IPS-11a (cell line): ENCODE data around the gene U2SURP.
"Not testable (repeated sequence)": the region's sequence is repeated elsewhere in the genome, so short reads cannot be mapped to it uniquely, and the experiment has no call there.

Experiments
- H3K4me3 ChIP-seq: one replicate; pipeline ENCODE4 v1.5.1; 2013; ENCODE audit warnings: low read depth, low read length, control low read depth

Gene U2SURP

DNA sequence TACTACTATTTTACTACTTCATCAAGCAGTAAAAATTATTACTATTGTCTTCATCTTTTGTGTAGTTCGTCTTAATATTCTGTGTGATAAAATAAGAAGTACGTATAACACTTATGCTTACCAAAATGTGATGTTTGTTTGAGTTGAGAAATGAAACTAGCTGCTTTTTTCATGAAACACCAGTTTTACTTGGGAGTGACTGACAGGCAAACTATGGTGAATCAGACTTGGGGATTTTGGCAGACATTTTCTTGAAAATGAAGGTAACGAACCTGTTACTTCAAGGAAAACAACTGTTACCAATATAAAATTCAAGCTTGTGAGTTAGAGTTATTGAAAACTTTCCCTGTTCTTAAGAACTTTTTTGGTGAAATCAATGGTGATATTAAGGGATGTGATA lies 10.3 kb downstream of the U2SURP start:
- H3K4me3 ChIP-seq, result no peak overlapping the region

DNA sequence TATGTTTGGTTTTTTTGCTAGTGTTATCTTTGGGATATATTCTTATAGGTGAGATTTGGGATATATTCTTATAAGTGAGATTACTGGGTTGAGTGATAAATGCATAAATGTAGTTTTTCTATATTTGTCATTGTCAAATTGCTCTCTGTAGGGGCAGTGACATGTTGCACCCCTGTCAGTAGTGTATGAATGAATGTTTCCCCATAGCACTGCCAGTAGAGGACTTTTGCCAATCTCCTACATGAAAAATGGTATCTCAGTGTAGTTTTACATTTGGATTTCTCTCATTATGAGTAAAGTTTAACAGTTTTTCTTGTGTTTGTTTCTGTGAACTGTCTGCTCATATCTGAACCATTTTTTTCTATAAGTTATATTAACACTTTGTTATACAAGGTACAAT lies 13.6 kb downstream of the U2SURP start:
- H3K4me3 ChIP-seq, result no peak overlapping the region

DNA sequence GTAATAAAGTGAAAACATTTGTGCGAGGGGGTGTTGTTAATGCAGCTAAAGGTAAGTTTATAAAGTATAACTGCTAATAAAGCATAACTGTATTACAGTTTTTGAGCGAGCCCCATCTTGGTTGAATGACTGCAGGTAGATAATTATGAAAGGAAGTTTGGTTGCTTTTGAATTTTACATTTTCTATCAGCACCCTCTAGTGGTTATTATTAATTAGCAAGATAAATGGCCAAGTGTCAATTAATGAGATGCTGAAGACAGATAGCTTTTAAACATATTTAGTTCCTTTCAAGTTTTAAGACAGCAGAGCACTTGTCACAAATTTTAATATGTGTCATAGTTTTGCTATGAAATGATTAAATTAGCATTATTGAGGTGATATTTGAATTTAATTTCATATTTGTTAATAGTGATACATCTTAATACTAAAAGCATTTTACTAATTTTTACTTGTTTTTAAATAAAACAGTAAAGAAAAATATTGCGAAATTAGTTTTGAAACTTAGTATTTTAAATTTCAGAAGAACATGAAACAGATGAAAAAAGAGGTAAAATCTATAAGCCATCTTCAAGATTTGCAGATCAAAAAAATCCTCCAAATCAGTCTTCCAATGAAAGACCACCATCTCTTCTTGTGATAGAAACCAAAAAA lies 15.1 kb downstream of the U2SURP start:
- no peak overlapping the region for H3K4me3 ChIP-seq

DNA sequence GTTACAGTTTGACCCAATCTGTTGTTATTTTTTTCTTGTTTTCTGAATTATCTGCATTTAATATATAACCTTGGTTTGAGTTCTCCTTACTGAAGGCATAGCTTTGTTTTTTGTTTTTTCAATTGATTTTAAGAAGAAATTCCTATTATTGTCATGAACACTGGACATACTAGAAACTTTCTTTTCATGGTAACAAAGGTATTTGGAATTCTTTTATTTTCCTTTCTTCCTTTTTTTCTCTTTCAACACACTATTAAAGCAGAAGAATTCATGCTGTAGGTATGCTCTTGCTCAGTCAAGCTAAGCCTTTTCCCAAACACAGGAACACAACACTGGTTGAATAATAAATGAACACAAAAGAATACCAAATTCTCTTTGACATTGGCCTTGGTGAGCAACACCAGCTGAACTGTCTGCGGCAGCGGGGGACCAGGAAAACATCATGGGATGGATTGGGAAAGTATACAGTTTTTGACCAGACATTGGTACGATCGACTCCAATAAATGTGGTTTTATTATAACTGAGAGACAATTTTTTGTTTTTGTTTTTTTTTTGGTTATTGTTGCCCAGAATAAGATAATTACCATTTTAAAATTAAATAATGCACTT lies 23.1 kb downstream of the U2SURP start:
- H3K4me3 ChIP-seq, result no peak overlapping the region

DNA sequence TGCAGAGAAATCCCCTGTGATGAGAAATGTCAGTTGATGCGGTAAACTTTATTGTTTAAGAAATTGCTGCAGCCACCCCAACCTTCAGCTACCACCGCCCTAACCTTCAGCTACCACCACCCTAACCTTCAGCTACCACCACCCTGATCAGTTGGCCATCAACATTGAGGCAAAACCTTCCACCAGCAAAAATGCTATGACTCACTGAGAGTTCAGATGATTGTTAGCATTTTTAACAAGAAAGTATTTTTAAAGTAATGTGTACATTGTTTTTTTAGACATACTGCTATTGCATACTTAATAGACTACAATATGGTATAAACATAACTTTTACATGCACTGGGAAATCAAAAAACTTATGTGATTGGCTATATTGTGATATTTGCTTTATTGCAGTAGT lies 30.0 kb downstream of the U2SURP start:
- no peak overlapping the region for H3K4me3 ChIP-seq

DNA sequence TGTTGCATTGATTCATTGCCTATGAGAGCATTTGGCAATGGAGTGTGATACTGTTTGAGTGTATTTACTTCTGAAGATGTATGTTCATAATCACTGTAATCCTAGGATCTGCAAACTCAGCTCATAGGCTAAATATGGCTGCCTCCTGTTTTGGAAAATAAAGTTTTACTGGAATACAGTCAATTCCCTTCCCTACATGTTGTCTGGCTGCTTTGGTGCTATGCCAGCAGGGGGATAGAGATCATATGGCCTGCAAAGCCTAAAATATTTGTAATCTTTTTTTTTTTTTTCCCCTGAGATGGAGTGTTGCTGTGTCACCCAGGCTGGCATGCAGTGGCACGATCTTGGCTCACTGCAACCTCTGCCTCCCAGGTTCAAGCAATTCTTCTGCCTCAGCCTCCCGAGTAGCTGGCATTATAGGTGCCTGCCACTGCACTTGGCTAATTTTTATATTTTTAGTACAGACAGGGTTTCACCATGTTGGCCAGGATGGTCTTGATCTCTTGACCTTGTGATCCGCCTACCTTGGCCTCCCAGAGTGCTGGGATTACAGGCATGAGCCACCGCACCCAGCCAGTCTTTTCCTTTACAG lies 30.5 kb downstream of the U2SURP start:
- H3K4me3 ChIP-seq, result not testable (repeated sequence)

DNA sequence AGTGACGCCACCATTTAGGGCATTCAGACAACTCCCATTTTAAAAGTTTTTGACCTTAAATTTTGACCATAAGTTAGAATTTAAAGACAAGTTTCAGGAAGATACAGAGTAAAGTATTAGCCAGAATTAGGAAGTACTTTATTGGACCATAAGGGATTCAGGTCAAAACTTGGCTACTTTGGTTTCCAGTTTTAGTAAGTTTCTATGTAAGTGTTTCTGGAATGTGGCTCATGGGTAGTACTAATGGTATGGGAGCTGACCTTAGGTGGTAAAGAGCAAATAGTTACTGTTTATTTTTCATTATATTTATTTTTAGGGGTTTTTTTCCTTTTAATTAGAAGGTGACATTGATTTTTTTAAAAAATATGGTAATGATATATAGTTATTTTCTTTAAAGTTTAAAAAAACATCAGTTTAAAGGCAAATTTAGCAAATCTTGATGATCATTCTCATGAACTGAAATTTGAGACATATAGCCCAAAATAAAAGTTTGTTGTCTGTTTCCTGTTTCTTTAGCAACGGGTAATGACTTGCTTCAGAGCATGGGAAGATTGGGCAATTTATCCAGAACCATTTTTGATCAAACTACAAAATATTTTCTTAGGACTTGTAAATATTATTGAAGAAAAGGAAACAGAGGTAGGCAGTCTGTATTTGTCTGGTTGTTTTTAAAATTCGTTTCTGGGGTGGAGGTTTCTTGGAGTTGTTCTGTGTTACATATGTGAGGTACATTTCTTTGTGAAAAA lies 34.3 kb downstream of the U2SURP start:
- H3K4me3 ChIP-seq, result no peak overlapping the region

DNA sequence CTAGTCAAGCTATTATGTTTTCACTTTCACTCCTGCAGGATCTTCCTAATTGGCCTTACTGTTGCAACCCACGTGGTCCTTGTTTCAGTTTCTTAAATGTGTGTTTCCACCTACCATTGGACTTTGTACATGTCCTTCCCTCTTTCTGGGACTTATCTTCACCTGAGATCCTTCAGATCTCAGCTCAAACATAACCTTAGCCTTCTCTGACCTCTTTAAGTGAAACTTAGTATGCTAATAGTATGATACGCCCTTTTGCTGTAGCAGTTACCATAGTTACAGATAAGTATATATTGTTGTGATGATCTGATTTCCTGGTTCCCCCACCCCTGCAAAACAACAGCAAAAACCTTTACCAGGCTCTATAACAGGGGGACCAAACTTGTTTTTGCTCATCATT lies 35.2 kb downstream of the U2SURP start:
- H3K4me3 ChIP-seq, result no peak overlapping the region

DNA sequence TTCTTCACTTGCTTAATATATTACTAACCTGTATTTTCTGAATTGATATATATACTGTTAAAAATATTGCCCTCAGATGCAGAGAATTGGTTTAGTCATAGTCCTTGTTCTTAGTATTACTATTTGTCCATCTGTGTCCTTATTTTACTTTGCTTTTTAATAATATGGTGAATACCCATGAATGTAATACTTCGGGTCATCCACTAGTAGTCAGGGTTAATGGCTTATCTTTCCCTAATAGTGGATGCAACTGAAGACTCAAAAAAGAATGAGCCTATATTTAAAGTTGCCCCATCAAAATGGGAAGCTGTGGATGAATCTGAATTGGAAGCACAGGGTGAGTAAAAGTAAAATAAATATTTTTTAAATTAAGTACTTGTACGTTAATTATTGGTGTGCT lies 36.5 kb downstream of the U2SURP start:
- H3K4me3 ChIP-seq, result no peak overlapping the region

DNA sequence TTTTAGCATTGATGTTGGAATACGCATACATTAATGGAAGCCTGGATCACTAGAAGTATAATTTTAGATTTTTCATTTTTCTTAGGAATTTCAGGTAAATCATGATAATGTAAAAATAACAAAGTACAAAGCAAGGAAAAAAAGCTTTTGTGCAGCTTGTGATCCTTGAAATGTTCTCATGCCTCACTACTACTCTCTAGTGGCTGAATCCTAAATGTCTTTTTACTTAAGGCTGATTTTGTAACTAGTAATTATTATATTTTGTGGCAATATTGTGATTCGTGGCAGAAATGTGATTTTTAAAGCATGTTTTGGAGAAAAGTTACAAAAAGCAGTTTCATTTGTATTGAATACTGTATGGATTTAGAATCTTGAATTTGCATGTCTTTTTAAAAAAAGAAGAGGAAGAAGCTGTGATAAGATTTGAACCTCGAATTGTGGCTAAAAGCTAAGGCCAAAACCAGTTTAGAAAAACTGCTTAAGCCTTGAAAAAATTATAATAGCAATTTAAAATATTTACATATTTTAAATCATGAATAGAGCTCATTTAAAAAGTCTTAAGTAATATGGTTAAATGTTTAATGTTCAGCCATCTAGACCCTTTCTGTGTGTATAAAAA lies 39.0 kb downstream of the U2SURP start:
- H3K4me3 ChIP-seq, result no peak overlapping the region

DNA sequence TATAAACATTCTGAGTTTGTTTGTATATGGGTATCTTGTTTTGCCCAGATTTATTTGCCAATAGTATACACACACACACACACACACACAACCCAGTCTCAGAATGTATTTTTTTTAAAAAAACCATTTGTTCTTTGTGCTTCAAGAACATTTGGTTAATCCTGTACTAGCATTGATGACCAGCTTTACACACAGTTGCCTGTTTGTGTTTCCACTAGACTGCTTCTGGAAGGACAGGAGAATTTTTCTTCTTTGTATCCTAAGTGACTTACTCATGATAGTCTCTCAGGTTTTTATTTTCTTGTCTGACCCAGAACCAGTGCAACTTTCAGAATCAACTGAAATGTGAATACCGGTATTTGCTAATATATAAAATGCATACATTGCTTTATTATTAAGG lies 40.5 kb downstream of the U2SURP start:
- H3K4me3 ChIP-seq, result no peak overlapping the region

DNA sequence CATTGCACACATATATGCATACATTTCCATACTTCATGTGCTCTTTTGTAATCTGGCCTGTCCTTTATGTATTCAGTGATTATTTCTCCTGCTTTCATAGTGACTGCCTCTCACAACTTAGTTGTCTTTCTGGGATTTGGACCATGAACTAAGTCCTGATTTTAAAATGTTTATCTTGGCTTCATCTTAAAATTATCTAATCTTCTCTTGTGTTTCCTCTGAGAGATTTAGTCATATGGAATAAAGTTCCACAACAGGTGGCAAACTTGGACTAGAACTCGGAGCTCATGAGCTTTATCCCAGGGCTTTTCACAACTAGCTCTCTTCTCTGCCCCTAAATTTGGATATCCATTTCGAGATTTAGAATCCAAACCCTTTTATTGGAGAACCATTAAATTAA lies 44.3 kb downstream of the U2SURP start:
- no peak overlapping the region for H3K4me3 ChIP-seq

DNA sequence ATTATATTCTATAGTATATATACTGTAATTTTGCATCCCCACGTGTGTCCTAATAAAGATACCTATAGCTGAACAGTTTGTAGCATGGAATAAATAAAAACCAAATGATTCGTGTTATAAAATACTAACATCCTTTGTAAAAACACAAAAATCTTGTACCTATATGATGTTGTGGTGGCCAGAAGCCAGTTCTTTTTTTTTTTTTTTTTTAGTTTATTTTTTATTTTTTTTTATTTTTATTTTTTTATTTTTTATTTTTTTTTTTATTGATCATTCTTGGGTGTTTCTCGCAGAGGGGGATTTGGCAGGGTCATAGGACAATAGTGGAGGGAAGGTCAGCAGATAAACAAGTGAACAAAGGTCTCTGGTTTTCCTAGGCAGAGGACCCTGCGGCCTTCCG lies 44.7 kb downstream of the U2SURP start:
- H3K4me3 ChIP-seq, result not testable (repeated sequence)

DNA sequence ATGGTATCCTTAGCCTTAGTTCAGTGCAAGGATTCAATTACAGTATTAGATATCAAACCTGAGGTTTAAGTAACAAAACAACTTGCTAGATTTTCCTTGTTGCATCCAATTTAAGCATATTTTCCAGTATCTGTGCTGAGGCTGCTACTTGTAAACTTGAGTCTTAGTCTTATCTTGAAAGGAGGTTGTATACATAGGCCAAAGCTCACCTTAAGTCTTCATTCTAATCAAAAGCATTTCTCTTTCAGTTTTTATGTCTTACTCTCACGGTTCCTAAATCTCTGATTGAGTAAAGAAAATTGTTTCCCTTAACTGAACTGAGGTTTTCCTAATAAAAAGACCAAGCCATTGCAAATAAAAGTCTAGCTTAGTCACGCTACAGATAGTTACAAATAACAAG lies 52.6 kb downstream of the U2SURP start:
- H3K4me3 ChIP-seq, result no peak overlapping the region

DNA sequence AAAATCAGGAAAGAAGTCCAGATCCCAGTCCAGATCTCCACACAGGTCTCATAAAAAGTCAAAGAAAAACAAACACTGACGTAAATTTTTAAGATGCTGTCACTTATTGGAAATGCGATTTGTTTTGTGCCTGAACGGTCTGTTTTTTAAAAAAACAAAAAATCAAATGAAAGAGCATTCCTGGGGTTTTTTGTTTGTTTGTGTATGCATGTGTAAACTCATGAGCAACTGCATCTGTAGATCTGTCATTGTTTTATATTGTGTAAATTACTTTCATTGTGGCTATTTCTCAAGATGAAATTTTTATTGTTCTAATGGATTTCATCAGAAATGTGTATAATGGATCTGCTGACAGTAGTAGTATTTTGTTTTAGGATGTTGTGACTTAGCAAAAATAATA lies 55.0 kb downstream of the U2SURP start:
- no peak overlapping the region for H3K4me3 ChIP-seq

DNA sequence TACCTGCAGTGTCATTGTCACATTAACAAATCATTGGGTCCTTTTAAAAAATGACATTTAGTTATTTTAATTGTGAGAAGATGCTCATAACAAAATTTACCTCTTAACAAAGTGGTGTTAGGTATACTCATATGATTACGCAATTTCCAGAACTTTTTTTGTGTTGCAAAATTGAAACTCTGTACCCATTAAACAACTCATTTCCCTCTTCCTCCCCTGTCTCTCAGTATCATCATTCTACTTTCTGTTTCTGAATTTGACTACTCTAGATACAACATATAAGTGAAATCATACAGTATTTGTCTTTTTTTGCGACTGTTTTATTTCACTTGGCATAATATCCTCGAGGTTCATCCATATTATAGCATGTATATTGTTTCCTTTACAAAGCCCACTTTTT lies 59.5 kb downstream of the U2SURP start:
- no peak overlapping the region for H3K4me3 ChIP-seq

DNA sequence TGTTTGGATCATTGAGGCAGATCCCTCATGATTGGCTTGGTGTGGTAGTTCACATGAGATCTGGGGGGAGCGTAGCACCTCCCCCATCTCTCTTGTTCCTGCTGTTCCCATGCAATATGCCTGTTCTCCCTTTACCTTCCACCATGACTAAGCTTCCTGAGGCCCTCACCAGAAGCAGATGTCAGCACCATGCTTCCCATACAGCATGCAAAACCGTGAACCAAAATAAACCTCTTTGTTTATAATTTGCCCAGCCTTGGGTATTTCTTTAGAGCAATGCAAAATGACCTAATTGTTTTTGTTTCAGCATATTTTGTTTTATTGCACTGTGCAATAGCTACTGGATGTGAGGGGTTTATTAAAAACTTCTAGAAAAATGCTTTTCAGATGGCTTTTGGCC lies 61.6 kb downstream of the U2SURP start:
- H3K4me3 ChIP-seq, result no peak overlapping the region

DNA sequence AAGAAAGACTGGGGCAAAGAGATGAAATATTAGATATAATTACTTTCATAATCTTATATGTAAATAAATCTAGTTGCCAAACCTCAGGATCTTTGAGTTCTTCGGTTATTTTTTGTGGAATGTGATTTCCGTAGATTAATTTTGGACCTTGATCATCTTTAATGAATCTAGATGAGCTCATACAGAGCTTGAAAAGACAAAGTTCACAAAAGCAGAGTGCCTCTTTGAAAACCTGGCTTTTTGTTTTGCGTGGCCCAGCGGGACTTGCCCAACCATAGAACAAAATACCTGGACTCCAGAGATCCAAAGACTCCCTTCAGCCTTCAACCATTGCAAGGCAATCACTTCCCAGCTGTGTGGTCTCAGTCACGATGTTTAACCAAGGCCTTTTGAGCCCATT lies 63.4 kb downstream of the U2SURP start:
- no peak overlapping the region for H3K4me3 ChIP-seq

DNA sequence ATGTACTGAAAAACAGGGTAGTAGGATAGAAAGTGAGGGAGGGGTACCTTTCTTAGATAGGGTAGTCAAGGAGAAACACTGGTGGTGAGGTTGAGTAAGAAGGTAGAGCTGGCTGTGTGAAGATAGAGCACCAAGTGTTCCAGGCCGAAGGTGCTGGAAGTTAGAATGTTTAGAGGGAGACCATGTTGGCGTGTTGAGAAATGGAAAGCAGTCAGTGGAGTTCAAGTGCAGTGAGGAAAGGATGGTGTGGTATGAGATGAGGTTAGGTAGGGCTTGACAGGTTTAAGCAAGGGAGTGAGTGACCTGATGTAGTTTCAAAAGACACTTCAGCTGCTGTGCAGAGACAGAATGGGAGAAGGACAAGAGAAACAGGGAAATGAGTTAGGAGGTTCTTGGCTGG lies 64.0 kb downstream of the U2SURP start:
- no peak overlapping the region for H3K4me3 ChIP-seq

DNA sequence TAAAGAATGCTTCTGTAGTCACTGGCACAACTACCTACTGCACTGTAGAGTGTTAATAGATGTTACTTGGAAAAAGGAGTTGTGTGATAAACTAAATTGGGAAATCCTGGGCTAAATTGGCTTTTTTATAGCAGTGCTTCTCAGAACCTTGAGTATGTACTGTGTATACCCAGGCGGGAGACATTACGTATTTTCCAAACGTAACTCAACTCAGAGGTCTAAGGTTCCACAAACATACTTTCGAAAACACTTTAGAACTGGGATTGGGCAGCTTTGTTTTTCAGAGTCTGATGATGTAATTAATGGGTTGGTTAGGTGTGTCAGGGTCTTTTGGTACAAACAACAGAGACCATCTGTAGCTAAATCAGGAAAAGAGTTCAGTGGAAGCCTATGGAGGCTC lies 64.7 kb downstream of the U2SURP start:
- no peak overlapping the region for H3K4me3 ChIP-seq

DNA sequence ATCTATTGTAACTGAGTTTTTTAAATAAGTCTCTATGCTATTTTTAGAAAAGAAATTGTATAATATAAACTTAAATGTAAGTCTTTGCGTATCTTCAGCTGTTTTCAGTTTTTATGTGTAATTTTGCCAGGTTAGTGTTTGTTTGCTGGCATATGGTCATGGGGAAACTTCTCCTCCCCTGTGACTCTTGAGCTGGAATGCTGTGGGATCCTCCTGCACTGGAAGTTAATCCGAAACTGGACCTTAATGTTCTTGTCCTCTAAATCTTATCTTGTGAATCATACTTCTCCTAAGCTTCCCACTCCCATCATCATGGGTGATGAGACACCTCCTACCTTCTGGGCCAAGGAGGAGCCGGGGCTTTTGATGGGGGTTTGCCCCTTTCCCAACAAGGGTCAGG lies 65.8 kb downstream of the U2SURP start:
- no peak overlapping the region for H3K4me3 ChIP-seq

DNA sequence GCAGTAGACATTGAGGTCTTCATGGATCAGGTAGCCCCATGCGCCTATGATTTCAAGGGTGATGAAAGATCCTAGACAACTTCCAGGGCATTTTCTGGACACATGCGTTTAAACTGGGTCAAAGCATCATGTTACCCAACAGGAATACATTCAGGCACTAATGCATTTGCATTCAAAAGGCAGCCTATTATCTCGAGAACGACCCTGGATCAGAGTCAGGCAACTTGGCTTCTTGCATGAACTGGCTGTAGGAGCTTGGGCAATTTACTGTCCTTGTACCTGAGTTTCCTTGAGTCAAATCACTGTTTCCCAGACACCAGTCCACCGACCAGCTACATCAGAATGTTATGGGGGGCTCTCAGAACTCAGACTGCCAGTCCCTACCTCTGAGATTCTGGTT lies 66.7 kb downstream of the U2SURP start:
- no peak overlapping the region for H3K4me3 ChIP-seq
